ENCODE data around the gene TRIM26. TPM values are rescaled to one million over a fixed set of nuclear protein-coding genes. Genes with fewer than 3 reads are reported as not detected.

Gene TRIM26
- polyA plus RNA-seq, 1 of the 3 experiments (the other 2 are of a cell fraction) = 26.1 TPM

- no peak overlapping the region for H3K4me2 ChIP-seq
- no peak overlapping the region; a peak in 1 of 4 replicates for H3K4me3 ChIP-seq (ENCODE audit: low read depth in 2 of 2, low read length in 1 of 2)
- H3K4me1 ChIP-seq (ENCODE audit: control insufficient read depth in 1 of 2, insufficient read depth in 2 of 2, low read depth in 1 of 2, low read length in 1 of 2) = no peaks in the 10 kb centered on the region
- H3K9me3 ChIP-seq = no peaks in the 10 kb centered on the region; the same call in 1 of the 2 replicates
- H3K9me2 ChIP-seq = no peaks in the 10 kb centered on the region
- H3F3A ChIP-seq (replicated peaks; ENCODE audit: insufficient read depth) = no peaks in the 10 kb centered on the region
- no peaks in the 10 kb centered on the region for H3K36me3 ChIP-seq (replicated peaks in 1 of 2; ENCODE audit: control insufficient read depth in 1 of 2, insufficient read depth in 2 of 2, low read length in 1 of 2)
- no peak overlapping the region for H3K27ac ChIP-seq (ENCODE audit: low read depth in 2 of 2, low read length in 1 of 2)
- no peak for TF ChIP-seq RXRA (IDR thresholded peaks at IDR 0.05; ENCODE audit: borderline replicate concordance, low read depth)
- TF ChIP-seq NRF1 (IDR thresholded peaks at IDR 0.05; ENCODE audit: low read depth, low read length) = no peak
- TF ChIP-seq EP300 (IDR thresholded peaks at IDR 0.05; ENCODE audit: borderline replicate concordance in 1 of 2, low read depth in 1 of 2, low read length in 1 of 2) = no peak
- no peaks in the 10 kb centered on the region for H3K79me2 ChIP-seq (ENCODE audit: insufficient read depth)
- 38% methylated on average over 6 of the region's 6 CpGs for WGBS (ENCODE audit: low lambda C conversion rate)
- no peak overlapping the region for H3K9ac ChIP-seq
- ChIA-PET POLR2A (interaction anchor here (0.9 kb wide), 1 partner anchor 10 kb away, joined by 3 read pairs; no protein-coding TSS in a partner anchor), CTCF (interaction anchor here (0.9 to 3.5 kb wide), 4 partner anchors 9 to 169 kb away, joined by 3 to 28 read pairs (median 6); no protein-coding TSS in a partner anchor)
- no peak for DNase-seq
- H2AFZ ChIP-seq (ENCODE audit: low read depth) = no peak overlapping the region
- H3K27me3 ChIP-seq (ENCODE audit: insufficient read depth) = no peaks in the 10 kb centered on the region
- no peaks in the 10 kb centered on the region for H4K20me1 ChIP-seq (ENCODE audit: insufficient read depth)
Measured at GRCh38 chr6:30227763-30228487, 14.7 kb upstream of the TRIM26 start.

DNA sequence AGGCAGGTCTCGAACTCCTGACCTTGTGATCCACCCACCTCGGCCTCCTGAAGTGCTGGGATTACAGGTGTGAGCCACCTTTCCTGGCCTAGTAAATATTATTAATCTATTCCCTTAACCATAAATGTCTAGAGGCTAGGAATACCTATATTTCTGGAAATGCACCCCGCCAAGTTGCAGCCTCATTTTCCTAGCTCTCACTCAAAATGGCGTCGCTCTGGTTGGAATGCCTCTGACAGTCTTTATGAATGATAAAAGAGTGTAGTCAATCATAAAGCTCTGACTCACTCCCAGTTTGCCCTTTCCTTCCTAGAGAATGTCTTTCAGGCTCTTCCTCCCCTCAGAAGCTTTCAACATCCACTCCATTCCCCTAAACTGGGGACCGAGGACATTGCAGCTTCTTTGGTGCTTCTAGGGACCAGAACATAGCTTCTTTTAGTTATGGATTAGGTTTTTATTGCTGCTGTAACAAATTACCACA, 14.1 kb upstream of the TRIM26 start:
- no peak overlapping the region for H3K27ac ChIP-seq (ENCODE audit: low read depth in 2 of 2, low read length in 1 of 2)
- no peak for DNase-seq
- H3K79me2 ChIP-seq (ENCODE audit: insufficient read depth) = no peaks in the 10 kb centered on the region
- H4K20me1 ChIP-seq (ENCODE audit: insufficient read depth) = no peaks in the 10 kb centered on the region
- no peaks in the 10 kb centered on the region; the same call in 1 of the 2 replicates for H3K9me3 ChIP-seq
- H3F3A ChIP-seq (replicated peaks; ENCODE audit: insufficient read depth) = no peaks in the 10 kb centered on the region
- CTCF ChIA-PET = interaction anchor here (0.9 to 3.5 kb wide), 4 partner anchors 8 to 170 kb away, joined by 3 to 28 read pairs (median 6); no protein-coding TSS in a partner anchor
- POLR2A ChIA-PET = interaction anchor here (0.9 kb wide), 1 partner anchor 11 kb away, joined by 3 read pairs; no protein-coding TSS in a partner anchor
- no peaks in the 10 kb centered on the region for H3K9me2 ChIP-seq
- H2AFZ ChIP-seq (ENCODE audit: low read depth) = no peak overlapping the region
- no peak overlapping the region; a peak in 1 of 4 replicates for H3K4me3 ChIP-seq (ENCODE audit: low read depth in 2 of 2, low read length in 1 of 2)
- H3K9ac ChIP-seq = no peak overlapping the region
- no peaks in the 10 kb centered on the region for H3K4me1 ChIP-seq (ENCODE audit: control insufficient read depth in 1 of 2, insufficient read depth in 2 of 2, low read depth in 1 of 2, low read length in 1 of 2)
- H3K27me3 ChIP-seq (ENCODE audit: insufficient read depth) = no peaks in the 10 kb centered on the region
- WGBS (ENCODE audit: low lambda C conversion rate) = 84% methylated on average over 6 of the region's 6 CpGs
- no peak overlapping the region for H3K4me2 ChIP-seq
- TF ChIP-seq TCF12 (IDR thresholded peaks at IDR 0.05) = no peak
- no peak for TF ChIP-seq RAD21 (IDR thresholded peaks at IDR 0.05; ENCODE audit: low read length)
- no peak for TF ChIP-seq PBX3 (IDR thresholded peaks at IDR 0.05)
- TF ChIP-seq, protein P1, sequence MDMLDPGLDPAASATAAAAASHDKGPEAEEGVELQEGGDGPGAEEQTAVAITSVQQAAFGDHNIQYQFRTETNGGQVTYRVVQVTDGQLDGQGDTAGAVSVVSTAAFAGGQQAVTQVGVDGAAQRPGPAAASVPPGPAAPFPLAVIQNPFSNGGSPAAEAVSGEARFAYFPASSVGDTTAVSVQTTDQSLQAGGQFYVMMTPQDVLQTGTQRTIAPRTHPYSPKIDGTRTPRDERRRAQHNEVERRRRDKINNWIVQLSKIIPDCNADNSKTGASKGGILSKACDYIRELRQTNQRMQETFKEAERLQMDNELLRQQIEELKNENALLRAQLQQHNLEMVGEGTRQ (IDR thresholded peaks at IDR 0.05; ENCODE audit: borderline replicate concordance, low read depth, low read length) = no peak
- TF ChIP-seq TEAD4 (IDR thresholded peaks at IDR 0.05; ENCODE audit: borderline replicate concordance, insufficient read depth) = no peak
- no peak for TF ChIP-seq FOSL2 (IDR thresholded peaks at IDR 0.05; ENCODE audit: borderline replicate concordance, low read depth)
- TF ChIP-seq REST (IDR thresholded peaks at IDR 0.05; ENCODE audit: low read depth, low read length) = no peak
- no peaks in the 10 kb centered on the region for H3K36me3 ChIP-seq (replicated peaks in 1 of 2; ENCODE audit: control insufficient read depth in 1 of 2, insufficient read depth in 2 of 2, low read length in 1 of 2)

Measured in SK-N-SH (cell line).